MCF 10A (cell line): ENCODE results near the gene RPL14. TPM values are rescaled to one million over a fixed set of nuclear protein-coding genes. Genes with fewer than 3 reads are reported as not detected.

ENCODE experiments used
- BruUV-seq: library from RNA; stranded (reverse); fragments of 400-500 nt; replicated peaks from 2 replicates; lab custom pipeline; 2021; lab: Mats Ljungman, UMichigan
- CTCF ChIA-PET: fragments of 300-600 bp; sonication (Branson Sonifier 250); formaldehyde crosslinking; extraction: SDS; loops from one replicate; lab custom pipeline; 2021; ENCODE audit warnings: antibody characterized with exemption, inconsistent platforms; lab: Yijun Ruan, JAX
- POLR2A ChIA-PET: fragments of 300-600, 350-650 bp; sonication (Branson Sonifier 250); formaldehyde crosslinking; extraction: SDS; loops from one replicate; lab custom pipeline; 2020; ENCODE audit warnings: antibody characterized with exemption, inconsistent platforms; lab: Yijun Ruan, JAX
- DNase-seq: peaks from one replicate; pipeline ENCODE4 v3.0.0-alpha.2; 2018; ENCODE audit not compliant: unreplicated experiment
- H3K27ac Mint-ChIP-seq: one replicate; pipeline ENCODE4 v1.8.0; 2022; ENCODE audit warnings: mild to moderate bottlenecking, low read depth, mixed read lengths; ENCODE audit not compliant: unreplicated experiment
- H3K27me3 Mint-ChIP-seq: one replicate; pipeline ENCODE4 v1.8.0; 2022; ENCODE audit warnings: mixed read lengths; ENCODE audit not compliant: insufficient read depth, unreplicated experiment
- H3K36me3 Mint-ChIP-seq: one replicate; pipeline ENCODE4 v1.8.0; 2022; ENCODE audit warnings: mild to moderate bottlenecking, moderate library complexity, mixed read lengths; ENCODE audit not compliant: insufficient read depth, unreplicated experiment
- H3K4me1 Mint-ChIP-seq: one replicate; pipeline ENCODE4 v1.8.0; 2022; ENCODE audit warnings: mixed read lengths; ENCODE audit not compliant: insufficient read depth, unreplicated experiment
- H3K4me3 Mint-ChIP-seq: one replicate; pipeline ENCODE4 v1.8.0; 2022; ENCODE audit warnings: mild to moderate bottlenecking, moderate library complexity, mixed read lengths; ENCODE audit not compliant: unreplicated experiment
- H3K9me3 Mint-ChIP-seq: one replicate; pipeline ENCODE4 v1.8.0; 2022; ENCODE audit warnings: mixed read lengths; ENCODE audit not compliant: unreplicated experiment
- intact Hi-C: fragments of 100-400 bp; cut with micrococcal nuclease; formaldehyde crosslinking; loops from 2 replicates; pipeline ENCODE4 v1.14.1; 2022
- total RNA-seq: library from RNA; stranded (reverse); gene quantifications from 2 replicates; pipeline ENCODE4 v1.2.3, GENCODE V29; 2022
- TF ChIP-seq, protein P1 (sequence below): fragments of 200-600 bp; IDR thresholded peaks from one replicate; pipeline ENCODE4 v1.8.0; 2022; ENCODE audit warnings: antibody characterized with exemption, mild to moderate bottlenecking; ENCODE audit not compliant: unreplicated experiment

The RPL14 gene
- total RNA-seq, 1 experiment from 2014 or later: 3,024 TPM

DNA sequence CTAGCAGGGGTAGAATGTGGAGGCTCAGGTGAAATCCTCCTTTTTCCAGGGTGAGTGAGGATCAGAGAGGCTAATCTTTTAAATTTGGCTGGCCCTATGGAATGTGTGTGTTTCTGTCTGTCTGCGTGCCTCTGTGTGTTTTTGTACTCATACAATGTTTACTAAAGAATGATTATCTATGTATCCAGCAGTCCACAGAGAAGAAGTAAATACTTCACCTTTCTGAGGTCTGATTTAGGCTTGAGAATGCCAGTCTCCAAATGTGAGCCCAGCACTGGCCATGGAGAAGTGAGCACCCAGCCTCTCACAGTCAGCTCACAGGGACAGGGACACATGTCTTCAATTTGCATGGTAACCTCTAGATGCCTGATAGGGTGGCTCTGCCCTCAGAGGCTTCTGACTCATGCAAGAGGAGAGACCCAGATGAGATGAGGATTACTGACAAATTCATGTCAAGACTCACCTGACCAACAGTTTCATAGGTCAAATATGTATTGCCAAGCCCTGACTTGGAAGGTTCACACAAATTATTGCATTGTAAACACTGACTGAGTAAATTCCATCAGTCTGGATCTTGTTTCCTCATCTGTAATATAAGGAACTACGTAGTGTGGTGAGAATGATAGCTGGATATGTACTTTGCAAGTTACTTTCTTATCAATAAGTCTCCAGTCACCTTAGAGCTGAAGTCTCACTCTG lies 39.1 kb upstream of the RPL14 start:
- Mint-ChIP-seq H3K27ac (no peak overlapping the region), H3K9me3 (no peaks in the 10 kb centered on the region), H3K36me3 (no peaks in the 10 kb centered on the region), H3K4me3 (no peak overlapping the region), H3K4me1 (peaks cover 6% of the 10 kb centered on the region), H3K27me3 (no peaks in the 10 kb centered on the region)
- ChIA-PET CTCF (interaction anchor here (1.6 kb wide), 1 partner anchor 101 kb away, joined by 3 read pairs; no protein-coding TSS in a partner anchor), POLR2A (interaction anchor here (0.6 to 2.1 kb wide), 9 partner anchors 9 to 108 kb away, joined by 3 to 6 read pairs (median 3); partner anchors contain the start of genes RPL14 and ZNF621)
- intact Hi-C loops: no loop called here
- DNase-seq: peak; percentile 11
- TF ChIP-seq, protein P1, sequence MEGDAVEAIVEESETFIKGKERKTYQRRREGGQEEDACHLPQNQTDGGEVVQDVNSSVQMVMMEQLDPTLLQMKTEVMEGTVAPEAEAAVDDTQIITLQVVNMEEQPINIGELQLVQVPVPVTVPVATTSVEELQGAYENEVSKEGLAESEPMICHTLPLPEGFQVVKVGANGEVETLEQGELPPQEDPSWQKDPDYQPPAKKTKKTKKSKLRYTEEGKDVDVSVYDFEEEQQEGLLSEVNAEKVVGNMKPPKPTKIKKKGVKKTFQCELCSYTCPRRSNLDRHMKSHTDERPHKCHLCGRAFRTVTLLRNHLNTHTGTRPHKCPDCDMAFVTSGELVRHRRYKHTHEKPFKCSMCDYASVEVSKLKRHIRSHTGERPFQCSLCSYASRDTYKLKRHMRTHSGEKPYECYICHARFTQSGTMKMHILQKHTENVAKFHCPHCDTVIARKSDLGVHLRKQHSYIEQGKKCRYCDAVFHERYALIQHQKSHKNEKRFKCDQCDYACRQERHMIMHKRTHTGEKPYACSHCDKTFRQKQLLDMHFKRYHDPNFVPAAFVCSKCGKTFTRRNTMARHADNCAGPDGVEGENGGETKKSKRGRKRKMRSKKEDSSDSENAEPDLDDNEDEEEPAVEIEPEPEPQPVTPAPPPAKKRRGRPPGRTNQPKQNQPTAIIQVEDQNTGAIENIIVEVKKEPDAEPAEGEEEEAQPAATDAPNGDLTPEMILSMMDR: no peak
- BruUV-seq: no TSS peak

GRCh38 chr3:40422861-40423260 lies 34.3 kb upstream of the RPL14 start:
- no peaks in the 10 kb centered on the region for H3K27me3 Mint-ChIP-seq
- DNase-seq: no peak
- no peaks in the 10 kb centered on the region for H3K4me1 Mint-ChIP-seq
- TF ChIP-seq, protein P1: no peak
- H3K4me3 Mint-ChIP-seq: no peak overlapping the region
- BruUV-seq: no TSS peak
- H3K9me3 Mint-ChIP-seq: no peaks in the 10 kb centered on the region
- intact Hi-C loops: no loop called here
- CTCF ChIA-PET: no interaction called here
- POLR2A ChIA-PET: no interaction called here
- no peak overlapping the region for H3K27ac Mint-ChIP-seq
- no peaks in the 10 kb centered on the region for H3K36me3 Mint-ChIP-seq

- intact Hi-C loops: no loop called here
- H3K27ac Mint-ChIP-seq: no peak overlapping the region
- no peak overlapping the region for H3K4me3 Mint-ChIP-seq
- no peaks in the 10 kb centered on the region for H3K9me3 Mint-ChIP-seq
- H3K27me3 Mint-ChIP-seq: no peaks in the 10 kb centered on the region
- no peaks in the 10 kb centered on the region for H3K4me1 Mint-ChIP-seq
- no TSS peak for BruUV-seq
- DNase-seq: no peak
- ChIA-PET POLR2A (interaction anchor here (1.2 kb wide), 1 partner anchor 9 kb away, joined by 3 read pairs; no protein-coding TSS in a partner anchor), CTCF (no interaction called here)
- no peaks in the 10 kb centered on the region for H3K36me3 Mint-ChIP-seq
- TF ChIP-seq, protein P1: no peak
Measured at GRCh38 chr3:40427045-40427669, 30.0 kb upstream of the RPL14 start.

GRCh38 chr3:40432793-40433192 lies 24.3 kb upstream of the RPL14 start:
- no peak for DNase-seq
- ChIA-PET CTCF (interaction anchor here (0.7 to 2.8 kb wide), 7 partner anchors 11 to 241 kb away, joined by 3 to 37 read pairs (median 4); no protein-coding TSS in a partner anchor), POLR2A (interaction anchor here (0.6 to 0.7 kb wide), 2 partner anchors 52 to 106 kb away, joined by 3 read pairs; no protein-coding TSS in a partner anchor)
- TF ChIP-seq, protein P1: no peak
- no peaks in the 10 kb centered on the region for H3K36me3 Mint-ChIP-seq
- no peak overlapping the region for H3K27ac Mint-ChIP-seq
- H3K4me3 Mint-ChIP-seq: no peak overlapping the region
- no peaks in the 10 kb centered on the region for H3K4me1 Mint-ChIP-seq
- no TSS peak for BruUV-seq
- intact Hi-C loops: no loop called here
- no peaks in the 10 kb centered on the region for H3K9me3 Mint-ChIP-seq
- H3K27me3 Mint-ChIP-seq: no peaks in the 10 kb centered on the region
